ENCODE results near the gene IL7R.

DNA sequence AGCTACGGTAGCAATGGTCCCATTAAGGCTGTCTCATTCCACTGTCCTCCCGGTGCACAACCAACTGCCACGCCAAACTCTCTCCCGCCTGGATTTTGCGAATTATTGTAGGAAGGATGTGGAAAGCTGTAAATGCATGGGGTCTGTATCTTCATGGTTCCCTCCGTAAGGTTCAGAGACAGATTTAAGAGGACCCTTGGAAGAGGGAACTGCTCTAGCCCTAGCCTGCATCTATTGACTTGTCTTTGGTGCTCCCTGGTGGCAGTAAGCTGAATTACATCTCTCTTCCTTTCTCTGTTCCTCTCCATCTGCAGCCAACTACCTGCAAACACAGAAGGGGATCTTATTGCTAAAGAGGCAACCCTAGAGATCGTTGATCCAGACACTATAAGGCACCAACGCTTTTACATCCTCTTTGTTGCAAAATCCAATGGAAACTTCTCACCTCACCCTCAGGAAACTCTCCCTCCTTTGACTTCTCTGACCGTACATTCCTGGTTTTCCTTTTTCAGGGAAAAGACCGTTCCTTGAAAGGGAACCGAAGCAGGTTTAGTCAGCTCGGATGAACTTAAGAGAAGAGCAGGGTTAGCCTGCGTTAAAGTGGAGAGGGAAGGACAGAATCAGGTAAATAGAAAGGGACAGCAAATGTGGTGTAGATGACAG is 69.8 kb downstream of the IL7R start:
- TF ChIP-seq, protein P1, sequence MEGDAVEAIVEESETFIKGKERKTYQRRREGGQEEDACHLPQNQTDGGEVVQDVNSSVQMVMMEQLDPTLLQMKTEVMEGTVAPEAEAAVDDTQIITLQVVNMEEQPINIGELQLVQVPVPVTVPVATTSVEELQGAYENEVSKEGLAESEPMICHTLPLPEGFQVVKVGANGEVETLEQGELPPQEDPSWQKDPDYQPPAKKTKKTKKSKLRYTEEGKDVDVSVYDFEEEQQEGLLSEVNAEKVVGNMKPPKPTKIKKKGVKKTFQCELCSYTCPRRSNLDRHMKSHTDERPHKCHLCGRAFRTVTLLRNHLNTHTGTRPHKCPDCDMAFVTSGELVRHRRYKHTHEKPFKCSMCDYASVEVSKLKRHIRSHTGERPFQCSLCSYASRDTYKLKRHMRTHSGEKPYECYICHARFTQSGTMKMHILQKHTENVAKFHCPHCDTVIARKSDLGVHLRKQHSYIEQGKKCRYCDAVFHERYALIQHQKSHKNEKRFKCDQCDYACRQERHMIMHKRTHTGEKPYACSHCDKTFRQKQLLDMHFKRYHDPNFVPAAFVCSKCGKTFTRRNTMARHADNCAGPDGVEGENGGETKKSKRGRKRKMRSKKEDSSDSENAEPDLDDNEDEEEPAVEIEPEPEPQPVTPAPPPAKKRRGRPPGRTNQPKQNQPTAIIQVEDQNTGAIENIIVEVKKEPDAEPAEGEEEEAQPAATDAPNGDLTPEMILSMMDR (IDR thresholded peaks at IDR 0.05), result peak; percentile 51 to 82 (median 71)
- TF ChIP-seq POLR2A (IDR thresholded peaks at IDR 0.05) (no peak), EP300 (IDR thresholded peaks at IDR 0.05) (no peak)

Measured in ovary (tissue), 3 donors.